Transverse colon (tissue), 4 donors: ENCODE measurements around the gene ZNF546. TPM values are rescaled to one million over a fixed set of nuclear protein-coding genes. Genes with fewer than 3 reads are reported as not detected.
A peak's percentile ranks its signal among the peaks of the same experiment; 100 is the strongest.

ENCODE experiments used
- DNase-seq: peaks from one replicate; pipeline ENCODE4 v3.0.0-alpha.2; 2019
- H3K27ac ChIP-seq, 4 donors: fragments of 200-600 bp; sonication (generic); 2 replicates each; pipeline ENCODE4 v1.5.1; 2016 to 2018; ENCODE audit warnings: inconsistent platforms in 4 of 4
- H3K27me3 ChIP-seq: fragments of 200-600 bp; sonication (generic); 2 replicates; pipeline ENCODE4 v1.5.1; 2017; ENCODE audit warnings: inconsistent platforms
- H3K36me3 ChIP-seq, 4 donors: fragments of 200-600 bp; sonication (generic); 2 replicates each; pipeline ENCODE4 v1.5.1; 2017 to 2019; ENCODE audit warnings: inconsistent platforms in 4 of 4
- H3K4me1 ChIP-seq, 4 donors: fragments of 200-600 bp; sonication (generic); 2 replicates each; pipeline ENCODE4 v1.5.1; 2017 to 2020; ENCODE audit warnings: inconsistent platforms in 4 of 4
- H3K4me3 ChIP-seq, 4 donors: fragments of 200-600 bp; sonication (generic); 1 replicate in 1 of 4; 2 replicates in 3 of 4; pipeline versions ENCODE4 v1.5.1 to v1.6.1; 2017 to 2019; ENCODE audit warnings: inconsistent platforms in 4 of 4
- H3K9me3 ChIP-seq, 2 donors: fragments of 200-600 bp; sonication (generic); 2 replicates each; pipeline ENCODE4 v1.5.1; 2017 to 2019; ENCODE audit warnings: inconsistent platforms in 2 of 2
- EP300 ChIP-seq: sonication (generic); formaldehyde crosslinking; IDR thresholded peaks from one replicate; pipeline ENCODE4 v1.6.1; 2017; ENCODE audit warnings: antibody characterized with exemption, low read depth
- POLR2A ChIP-seq: fragments of 450-650 bp; IDR thresholded peaks from one replicate; pipeline ENCODE4 v1.6.1; 2016; ENCODE audit warnings: antibody characterized with exemption, mild to moderate bottlenecking, moderate library complexity
- POLR2AphosphoS5 ChIP-seq, 3 donors: sonication (generic); formaldehyde crosslinking; IDR thresholded peaks; one replicate each; pipeline ENCODE4 v1.6.1; 2016; ENCODE audit warnings: antibody characterized with exemption in 3 of 3
- WGBS, 2 donors: methylation state at CpG; one replicate each; pipeline ENCODE4 v1.1.5; 2018; ENCODE audit warnings: low coverage in 1 of 2; 5-methylcytosine and 5-hydroxymethylcytosine counted together
- in situ Hi-C, 4 donors: fragments of 200-750 bp; cut with MboI; loops; one replicate each; pipeline versions ENCODE4 v1.15.0 to v1.15.1; 2017; ENCODE audit warnings: low sequenced_read_pairs in 3 of 4, low pct_ligation_motif_present in 1 of 4, low pct_unique_long_range_greater_than_20kb in 1 of 4
- intact Hi-C: fragments of 100-400 bp; cut with DNase I; formaldehyde crosslinking; loops from one replicate; pipeline ENCODE4 v1.15.1; 2023; ENCODE audit warnings: low total_unique reads
- total RNA-seq, 4 donors: library from RNA; depleted of rRNA; stranded (reverse); fragments of >200 nt; gene quantifications; one replicate each; pipeline ENCODE4 v1.1.0, GENCODE V29; 2016
- TF ChIP-seq, protein P1 (sequence below), 5 experiments: fragments of 200-600 bp in 3 of 5; fragments of 450-650 bp in 2 of 5; sonication (generic) in 3 of 5; IDR thresholded peaks; 1 replicate in 2 of 5; 2 replicates in 3 of 5; pipeline ENCODE4 v1.5.1; 2016 to 2017; ENCODE audit warnings: antibody characterized with exemption in 5 of 5, inconsistent platforms in 3 of 5, mild to moderate bottlenecking in 2 of 5, moderate library complexity in 1 of 5

ZNF546 gene
- total RNA-seq, 4 donors from 2014 or later: 0.60 to 8.1 (median 2.4) TPM

DNA sequence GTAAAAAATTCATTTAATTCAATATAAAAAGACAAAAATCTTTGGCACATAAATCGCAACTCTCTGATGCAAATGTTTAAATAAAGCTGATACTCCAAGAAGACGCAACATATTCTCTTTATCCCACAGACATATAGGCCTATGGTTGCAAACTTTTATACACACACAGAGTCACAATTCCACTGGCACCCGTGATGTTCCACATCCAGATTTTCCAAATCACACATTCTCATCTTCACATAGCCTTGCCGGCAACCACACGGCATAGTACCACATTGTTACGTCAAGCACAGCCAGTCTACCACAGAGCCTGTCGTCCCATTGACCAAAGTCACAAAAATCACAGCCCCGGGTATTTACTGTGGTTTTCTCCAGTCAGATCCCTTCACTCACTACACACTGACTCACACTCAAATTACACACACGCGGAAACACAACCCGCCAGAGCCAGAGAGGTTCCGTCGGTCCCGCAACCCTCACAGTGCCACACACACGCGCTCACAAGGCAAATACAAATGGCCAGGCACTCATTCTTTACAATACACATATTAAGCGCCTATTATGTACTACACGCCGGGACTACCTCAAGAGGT is 546 bp upstream of the ZNF546 start:
- intact Hi-C loops: loop anchor here (10.0 kb wide), 1 partner anchor 748 kb away; no protein-coding TSS in a partner anchor
- peak overlapping the region; percentile 72 to 87 (median 85) for H3K27ac ChIP-seq
- in situ Hi-C loops: no loop called here
- 7 to 16% methylated on average over 12 to 19 of the region's 19 CpGs for WGBS, 2 donors
- no peaks in the 10 kb centered on the region for H3K36me3 ChIP-seq
- H3K9me3 ChIP-seq: no peaks in the 10 kb centered on the region
- peak overlapping the region; percentile 45 to 70 (median 55) for H3K4me3 ChIP-seq
- peak; percentile 17 for DNase-seq
- no peak for TF ChIP-seq EP300
- no peak for TF ChIP-seq POLR2AphosphoS5 (IDR thresholded peaks at IDR 0.05)
- TF ChIP-seq, protein P1, sequence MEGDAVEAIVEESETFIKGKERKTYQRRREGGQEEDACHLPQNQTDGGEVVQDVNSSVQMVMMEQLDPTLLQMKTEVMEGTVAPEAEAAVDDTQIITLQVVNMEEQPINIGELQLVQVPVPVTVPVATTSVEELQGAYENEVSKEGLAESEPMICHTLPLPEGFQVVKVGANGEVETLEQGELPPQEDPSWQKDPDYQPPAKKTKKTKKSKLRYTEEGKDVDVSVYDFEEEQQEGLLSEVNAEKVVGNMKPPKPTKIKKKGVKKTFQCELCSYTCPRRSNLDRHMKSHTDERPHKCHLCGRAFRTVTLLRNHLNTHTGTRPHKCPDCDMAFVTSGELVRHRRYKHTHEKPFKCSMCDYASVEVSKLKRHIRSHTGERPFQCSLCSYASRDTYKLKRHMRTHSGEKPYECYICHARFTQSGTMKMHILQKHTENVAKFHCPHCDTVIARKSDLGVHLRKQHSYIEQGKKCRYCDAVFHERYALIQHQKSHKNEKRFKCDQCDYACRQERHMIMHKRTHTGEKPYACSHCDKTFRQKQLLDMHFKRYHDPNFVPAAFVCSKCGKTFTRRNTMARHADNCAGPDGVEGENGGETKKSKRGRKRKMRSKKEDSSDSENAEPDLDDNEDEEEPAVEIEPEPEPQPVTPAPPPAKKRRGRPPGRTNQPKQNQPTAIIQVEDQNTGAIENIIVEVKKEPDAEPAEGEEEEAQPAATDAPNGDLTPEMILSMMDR (IDR thresholded peaks at IDR 0.05): no peak
- no peaks in the 10 kb centered on the region for H3K27me3 ChIP-seq
- H3K4me1 ChIP-seq: peaks cover 10 to 16% (median 12%) of the 10 kb centered on the region in 4 donors

DNA sequence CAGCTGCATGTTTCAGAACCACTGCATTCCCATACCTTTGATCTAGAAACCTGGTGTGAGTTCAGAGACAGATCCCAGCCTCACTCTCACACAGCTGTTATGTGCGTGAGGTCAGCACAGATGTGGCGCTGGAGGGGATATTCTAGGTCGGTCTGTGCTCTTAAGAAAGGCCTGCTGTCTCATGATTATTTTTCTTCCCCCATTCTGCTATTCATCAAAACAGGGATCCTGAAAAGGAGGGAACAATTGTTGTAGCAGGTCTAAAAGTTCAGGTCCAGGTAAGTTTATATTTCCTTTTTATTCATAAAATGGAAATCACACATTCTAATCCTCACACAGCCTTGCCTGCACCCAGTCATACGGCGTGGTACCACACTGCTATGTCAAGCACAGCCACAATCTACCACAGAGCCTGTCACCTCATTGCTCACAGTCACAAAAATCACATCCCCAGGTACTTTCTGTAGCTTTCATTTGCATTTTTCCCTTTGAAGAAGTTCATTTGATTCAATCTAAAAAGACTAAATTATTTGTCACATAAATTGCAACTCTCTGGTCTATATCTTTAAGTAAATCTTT is 867 bp downstream of the ZNF546 start:
- H3K27ac ChIP-seq: peak overlapping the region; percentile 72 to 87 (median 85)
- no peaks in the 10 kb centered on the region for H3K27me3 ChIP-seq
- no peaks in the 10 kb centered on the region for H3K36me3 ChIP-seq
- 69 to 82% methylated on average over 2 to 5 of the region's 5 CpGs for WGBS, 2 donors
- intact Hi-C loops (loop anchor here (10.0 kb wide), 1 partner anchor 747 kb away; no protein-coding TSS in a partner anchor), in situ Hi-C loops (no loop called here)
- H3K9me3 ChIP-seq: no peaks in the 10 kb centered on the region
- H3K4me3 ChIP-seq: peak overlapping the region in 3 of 4 donors; percentile 46 to 70 (median 64)
- peaks cover 10 to 16% (median 12%) of the 10 kb centered on the region in 4 donors for H3K4me1 ChIP-seq
- DNase-seq: no peak
- TF ChIP-seq, protein P1 (IDR thresholded peaks at IDR 0.05): no peak
- TF ChIP-seq POLR2AphosphoS5 (IDR thresholded peaks at IDR 0.05) (no peak), POLR2A (no peak), EP300 (no peak)

GRCh38 chr19:39998501-39998900 is 1.6 kb downstream of the ZNF546 start:
- WGBS, 2 donors: 96% methylated on average over 4 of the region's 4 CpGs; no CpG with 5 or more reads in 1 of the 2 donors
- TF ChIP-seq EP300 (no peak), POLR2A (no peak), POLR2AphosphoS5 (IDR thresholded peaks at IDR 0.05) (no peak)
- TF ChIP-seq, protein P1 (IDR thresholded peaks at IDR 0.05): no peak
- intact Hi-C loops: loop anchor here (10.0 kb wide), 1 partner anchor 746 kb away; no protein-coding TSS in a partner anchor
- no peaks in the 10 kb centered on the region for H3K27me3 ChIP-seq
- H3K4me1 ChIP-seq: peaks cover 10 to 16% (median 12%) of the 10 kb centered on the region in 4 donors
- no peaks in the 10 kb centered on the region for H3K9me3 ChIP-seq
- in situ Hi-C loops: no loop called here
- no peak overlapping the region for H3K27ac ChIP-seq
- no peaks in the 10 kb centered on the region for H3K36me3 ChIP-seq
- no peak for DNase-seq
- no peak overlapping the region for H3K4me3 ChIP-seq

- Histone ChIP-seq H3K27ac (no peak overlapping the region), H3K4me3 (no peak overlapping the region), H3K27me3 (no peaks in the 10 kb centered on the region), H3K4me1 (no peaks in the 10 kb centered on the region), H3K36me3 (peaks cover 0 to 40% (median 10%) of the 10 kb centered on the region in 4 donors), H3K9me3 (peaks cover 0 to 7% of the 10 kb centered on the region in 2 donors)
- in situ Hi-C loops: no loop called here
- no peak for DNase-seq
- intact Hi-C loops: no loop called here
- 85 to 91% methylated on average over 4 of the region's 4 CpGs for WGBS, 2 donors
- TF ChIP-seq POLR2AphosphoS5 (IDR thresholded peaks at IDR 0.05): no peak
- no peak for TF ChIP-seq POLR2A
- TF ChIP-seq EP300: no peak
- TF ChIP-seq, protein P1 (IDR thresholded peaks at IDR 0.05): no peak
Measured at GRCh38 chr19:40005691-40006272, 8.9 kb downstream of the ZNF546 start.
